Midbrain (tissue), 1 donor: Measurements from ENCODE around the gene TBC1D4.

Experiments
- DNase-seq: peaks from one replicate; lab custom pipeline; 2025; lab: John Stamatoyannopoulos, UW

The TBC1D4 gene, protein sequence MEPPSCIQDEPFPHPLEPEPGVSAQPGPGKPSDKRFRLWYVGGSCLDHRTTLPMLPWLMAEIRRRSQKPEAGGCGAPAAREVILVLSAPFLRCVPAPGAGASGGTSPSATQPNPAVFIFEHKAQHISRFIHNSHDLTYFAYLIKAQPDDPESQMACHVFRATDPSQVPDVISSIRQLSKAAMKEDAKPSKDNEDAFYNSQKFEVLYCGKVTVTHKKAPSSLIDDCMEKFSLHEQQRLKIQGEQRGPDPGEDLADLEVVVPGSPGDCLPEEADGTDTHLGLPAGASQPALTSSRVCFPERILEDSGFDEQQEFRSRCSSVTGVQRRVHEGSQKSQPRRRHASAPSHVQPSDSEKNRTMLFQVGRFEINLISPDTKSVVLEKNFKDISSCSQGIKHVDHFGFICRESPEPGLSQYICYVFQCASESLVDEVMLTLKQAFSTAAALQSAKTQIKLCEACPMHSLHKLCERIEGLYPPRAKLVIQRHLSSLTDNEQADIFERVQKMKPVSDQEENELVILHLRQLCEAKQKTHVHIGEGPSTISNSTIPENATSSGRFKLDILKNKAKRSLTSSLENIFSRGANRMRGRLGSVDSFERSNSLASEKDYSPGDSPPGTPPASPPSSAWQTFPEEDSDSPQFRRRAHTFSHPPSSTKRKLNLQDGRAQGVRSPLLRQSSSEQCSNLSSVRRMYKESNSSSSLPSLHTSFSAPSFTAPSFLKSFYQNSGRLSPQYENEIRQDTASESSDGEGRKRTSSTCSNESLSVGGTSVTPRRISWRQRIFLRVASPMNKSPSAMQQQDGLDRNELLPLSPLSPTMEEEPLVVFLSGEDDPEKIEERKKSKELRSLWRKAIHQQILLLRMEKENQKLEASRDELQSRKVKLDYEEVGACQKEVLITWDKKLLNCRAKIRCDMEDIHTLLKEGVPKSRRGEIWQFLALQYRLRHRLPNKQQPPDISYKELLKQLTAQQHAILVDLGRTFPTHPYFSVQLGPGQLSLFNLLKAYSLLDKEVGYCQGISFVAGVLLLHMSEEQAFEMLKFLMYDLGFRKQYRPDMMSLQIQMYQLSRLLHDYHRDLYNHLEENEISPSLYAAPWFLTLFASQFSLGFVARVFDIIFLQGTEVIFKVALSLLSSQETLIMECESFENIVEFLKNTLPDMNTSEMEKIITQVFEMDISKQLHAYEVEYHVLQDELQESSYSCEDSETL (N-terminal part only)

GRCh38 chr13:75482070-75482819 is at the start of gene TBC1D4:
Gene TBC1D4, minus strand, starts transcription at chr13:75482169. Its CDS starts 402 bp downstream, at chr13:75481767.
- peak; percentile 80 for DNase-seq

- no peak for DNase-seq
Measured at GRCh38 chr13:75530549-75530961, 48.6 kb upstream of the TBC1D4 start.

DNA sequence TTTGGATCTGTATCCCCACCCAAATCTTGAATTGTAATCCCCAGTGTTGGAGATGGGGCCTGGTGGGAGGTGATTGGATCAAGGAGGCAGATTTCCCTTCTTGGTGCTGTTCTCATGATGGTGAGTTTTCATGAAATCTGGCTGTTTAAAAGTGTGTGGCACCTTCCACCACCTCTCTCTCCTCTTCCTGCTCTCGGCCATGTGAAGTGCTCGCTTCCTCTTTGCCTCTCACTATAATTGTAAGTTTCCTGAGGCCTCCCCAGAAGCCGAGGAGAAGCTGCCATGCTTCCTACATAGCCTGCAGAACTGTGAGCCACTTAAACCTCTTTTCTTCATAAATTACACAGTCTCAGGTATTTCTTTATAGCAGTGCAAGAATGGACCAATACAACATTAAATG is 40.0 kb upstream of the TBC1D4 start:
- DNase-seq = no peak

DNA sequence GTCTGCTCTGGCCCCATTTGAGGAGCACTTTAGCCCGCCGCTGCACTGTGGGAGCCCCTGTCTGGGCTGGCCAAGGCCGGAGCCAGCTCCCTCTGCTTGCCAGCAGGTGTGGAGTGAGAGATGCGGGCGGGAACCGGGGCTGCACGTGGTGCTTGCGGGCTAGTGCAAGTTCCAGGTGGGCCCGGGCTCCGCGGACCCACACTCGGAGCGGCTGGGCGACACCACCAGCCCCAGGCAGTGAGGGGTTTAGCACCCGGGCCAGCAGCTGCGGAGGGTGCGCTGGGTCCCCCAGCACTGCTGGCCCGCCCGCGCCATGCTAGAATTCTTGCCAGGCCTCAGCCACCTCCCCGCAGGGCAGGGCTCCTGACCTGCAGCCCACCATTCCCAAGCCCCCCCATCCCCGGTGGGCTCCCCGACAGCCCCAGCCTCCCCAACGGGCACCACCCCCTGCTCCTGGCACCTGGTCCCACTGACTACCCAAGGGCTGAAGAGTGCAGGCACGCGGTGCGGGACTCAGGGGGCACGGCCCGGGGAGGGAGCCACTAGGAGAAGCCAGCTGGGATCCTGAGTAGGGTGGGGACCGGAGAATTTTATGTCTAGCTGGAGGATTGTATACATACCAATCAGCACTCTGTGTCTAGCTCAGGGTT is 36.6 kb upstream of the TBC1D4 start:
- DNase-seq = no peak

- no peak for DNase-seq
Measured at GRCh38 chr13:75514080-75514995, 32.4 kb upstream of the TBC1D4 start.

DNA sequence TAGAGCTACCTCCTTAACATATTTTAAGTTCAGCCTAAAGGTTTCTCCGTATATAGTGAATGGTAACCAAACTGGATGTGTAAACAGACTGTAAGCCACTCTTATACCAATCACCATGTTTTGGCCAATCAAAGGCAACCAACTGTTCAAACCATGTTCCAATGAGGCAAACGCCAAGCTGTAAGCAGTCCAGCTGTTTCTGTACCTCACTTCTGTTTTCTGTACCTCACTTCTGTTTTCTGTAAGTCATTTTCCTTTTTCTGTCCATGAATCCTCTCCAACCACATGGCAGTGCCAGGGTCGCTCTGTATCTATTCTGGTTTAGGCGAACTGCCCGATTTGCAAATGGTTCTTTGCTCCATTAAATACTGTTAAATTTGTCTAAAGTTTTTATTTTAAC is 31.3 kb upstream of the TBC1D4 start:
- no peak for DNase-seq

DNA sequence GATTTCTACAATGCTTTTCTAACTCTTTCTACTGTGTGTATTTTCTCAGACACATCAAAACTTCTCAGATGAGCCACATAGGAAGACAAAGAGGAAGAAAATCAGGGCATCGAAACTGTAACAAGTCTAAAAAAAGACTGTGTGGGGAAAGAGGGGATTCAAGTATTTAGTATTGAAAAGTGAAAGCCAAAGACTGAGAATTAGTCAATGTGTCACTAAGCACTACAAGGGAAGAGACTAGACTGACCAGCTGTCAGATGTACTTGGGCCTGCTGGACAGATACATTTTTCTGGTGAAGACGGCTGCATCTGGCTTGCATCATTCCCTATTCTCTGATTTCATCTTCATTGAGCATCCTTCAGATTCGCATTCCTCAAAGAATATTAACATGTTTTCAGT is 30.3 kb upstream of the TBC1D4 start:
- peak; percentile 9 for DNase-seq

- DNase-seq = no peak
Measured at GRCh38 chr13:75511051-75511625, 29.2 kb upstream of the TBC1D4 start.

DNA sequence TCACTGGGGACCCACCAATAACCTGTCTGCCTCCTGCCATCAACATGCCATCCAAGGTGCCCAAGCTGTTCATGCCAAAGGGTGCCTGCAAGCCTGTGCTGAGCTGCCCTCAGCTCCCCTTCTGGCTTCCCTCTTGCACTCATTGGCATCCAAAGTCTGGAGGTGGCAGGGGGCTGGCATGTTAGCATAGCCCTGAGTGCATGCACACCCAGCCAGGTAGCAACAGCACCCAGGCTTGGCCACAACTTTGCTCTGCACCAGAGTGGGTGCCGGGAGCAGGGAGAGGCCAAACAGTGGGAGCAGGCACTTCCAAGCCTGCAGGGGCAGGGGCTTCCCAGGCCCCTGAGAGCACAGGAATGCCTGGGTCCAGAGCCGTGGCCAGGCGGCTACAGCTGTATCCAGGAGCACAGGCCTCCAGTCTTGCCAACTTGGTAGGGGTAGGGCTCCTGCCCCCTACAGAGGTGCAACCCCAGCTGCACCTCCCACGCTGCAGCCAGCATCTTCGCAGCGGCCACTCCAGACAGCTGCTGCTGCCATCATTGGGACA is 26.1 kb upstream of the TBC1D4 start:
- no peak for DNase-seq

DNA sequence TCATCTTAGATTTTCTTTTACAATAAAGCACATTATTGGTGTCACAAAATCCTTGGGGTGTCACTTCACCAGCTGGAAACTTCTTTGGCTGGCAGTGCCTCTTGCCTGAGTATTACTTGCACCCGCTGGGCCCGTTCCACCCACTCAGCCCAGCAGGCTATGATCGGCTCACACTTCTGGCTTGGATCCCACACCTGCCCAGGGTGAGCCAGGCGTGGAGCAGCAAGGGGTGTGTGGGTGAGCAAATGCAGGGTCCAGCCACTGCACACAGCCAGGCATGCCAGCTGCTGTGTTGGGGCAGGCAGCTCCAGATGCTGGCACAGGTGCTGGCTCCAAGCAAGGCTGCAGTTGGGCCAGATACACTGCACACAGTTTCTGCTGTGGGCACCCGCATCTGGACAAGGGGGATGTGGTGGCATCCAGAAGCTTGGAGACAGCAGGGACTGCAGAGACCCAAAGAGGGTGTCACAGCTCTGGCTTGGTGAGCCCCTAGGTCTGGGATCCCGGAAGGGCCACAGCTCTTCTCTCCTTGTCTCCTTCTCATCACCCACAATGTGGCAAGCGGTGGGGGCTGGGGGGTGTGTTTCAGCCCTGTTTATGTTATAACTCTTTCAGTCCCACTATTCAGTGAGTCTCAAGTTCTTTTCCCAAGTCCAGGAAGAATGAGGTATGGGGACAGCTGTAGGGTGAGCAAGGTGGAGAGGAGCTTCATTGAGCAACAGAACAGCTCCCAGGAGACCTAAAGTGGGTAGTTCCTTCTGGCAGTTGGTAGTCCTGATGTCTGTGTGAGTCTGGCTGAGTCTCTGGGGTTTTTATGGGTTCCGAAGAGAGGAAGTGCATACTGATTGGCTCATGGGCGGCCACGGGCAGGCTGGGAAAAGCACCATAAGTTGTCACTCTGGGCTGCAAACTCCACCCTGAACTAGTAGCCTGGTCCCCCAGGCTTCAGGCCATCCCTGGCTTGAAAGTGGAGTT is 25.3 kb upstream of the TBC1D4 start:
- no peak for DNase-seq

- no peak for DNase-seq
Measured at GRCh38 chr13:75506018-75506417, 24.0 kb upstream of the TBC1D4 start.

DNA sequence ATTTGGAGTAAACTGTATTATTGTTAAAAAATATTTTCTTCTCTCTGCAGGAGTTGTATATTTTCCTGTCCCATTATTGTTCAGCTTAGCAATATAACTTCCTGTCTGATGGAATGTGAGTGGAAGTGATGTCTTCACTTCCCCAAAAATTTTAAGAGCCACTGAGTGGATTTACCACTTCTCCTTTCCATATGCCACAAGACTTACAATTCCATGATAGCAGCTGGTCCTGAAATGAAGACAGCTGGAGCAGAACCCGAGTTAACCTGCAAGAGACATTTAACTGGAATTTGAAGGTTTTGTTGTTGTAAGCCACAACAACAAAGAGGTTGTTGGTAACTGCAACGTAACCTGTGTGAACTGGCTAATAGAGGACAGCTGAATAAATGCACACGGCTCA is 23.4 kb upstream of the TBC1D4 start:
- no peak for DNase-seq

GRCh38 chr13:75495938-75496337 is 14.0 kb upstream of the TBC1D4 start:
- no peak for DNase-seq

DNA sequence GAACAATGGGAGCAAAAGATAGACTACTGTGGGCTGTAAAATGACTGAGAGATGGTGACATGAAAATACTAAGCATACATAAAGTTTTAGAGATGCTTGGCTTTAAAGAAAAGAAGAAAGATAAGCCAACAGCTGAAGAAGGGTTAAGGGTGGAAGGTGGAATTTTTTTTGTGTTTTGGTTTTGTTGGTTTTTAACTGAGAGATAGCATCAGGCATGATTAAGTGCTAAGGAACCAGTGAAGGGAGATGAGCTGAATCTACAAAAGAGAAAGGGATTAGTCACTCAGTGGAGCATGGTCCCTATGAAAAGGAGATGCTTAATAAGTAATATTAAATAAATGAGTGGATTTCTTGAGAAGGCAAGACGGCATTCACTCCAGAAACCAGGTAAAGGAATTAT is 12.5 kb upstream of the TBC1D4 start:
- DNase-seq = no peak

GRCh38 chr13:75493156-75493555 is 11.2 kb upstream of the TBC1D4 start:
- DNase-seq = no peak

- DNase-seq = no peak
Measured at GRCh38 chr13:75492389-75492788, 10.4 kb upstream of the TBC1D4 start.

GRCh38 chr13:75491376-75491775 is 9.4 kb upstream of the TBC1D4 start:
- no peak for DNase-seq
